Transverse colon (tissue), 4 donors: ENCODE results near the gene LDAF1. TPM values are rescaled to one million over a fixed set of nuclear protein-coding genes. Genes with fewer than 3 reads are reported as not detected.

ENCODE experiments used
- DNase-seq: peaks from one replicate; pipeline ENCODE4 v3.0.0-alpha.2; 2019
- H3K27ac ChIP-seq, 4 donors: fragments of 200-600 bp; sonication (generic); 2 replicates each; pipeline ENCODE4 v1.5.1; 2016 to 2018; ENCODE audit warnings: inconsistent platforms in 4 of 4
- H3K27me3 ChIP-seq: fragments of 200-600 bp; sonication (generic); 2 replicates; pipeline ENCODE4 v1.5.1; 2017; ENCODE audit warnings: inconsistent platforms
- H3K36me3 ChIP-seq, 4 donors: fragments of 200-600 bp; sonication (generic); 2 replicates each; pipeline ENCODE4 v1.5.1; 2017 to 2019; ENCODE audit warnings: inconsistent platforms in 4 of 4
- H3K4me1 ChIP-seq, 4 donors: fragments of 200-600 bp; sonication (generic); 2 replicates each; pipeline ENCODE4 v1.5.1; 2017 to 2020; ENCODE audit warnings: inconsistent platforms in 4 of 4
- H3K4me3 ChIP-seq, 4 donors: fragments of 200-600 bp; sonication (generic); 1 replicate in 1 of 4; 2 replicates in 3 of 4; pipeline versions ENCODE4 v1.5.1 to v1.6.1; 2017 to 2019; ENCODE audit warnings: inconsistent platforms in 4 of 4
- H3K9me3 ChIP-seq, 2 donors: fragments of 200-600 bp; sonication (generic); 2 replicates each; pipeline ENCODE4 v1.5.1; 2017 to 2019; ENCODE audit warnings: inconsistent platforms in 2 of 2
- EP300 ChIP-seq: sonication (generic); formaldehyde crosslinking; IDR thresholded peaks from one replicate; pipeline ENCODE4 v1.6.1; 2017; ENCODE audit warnings: antibody characterized with exemption, low read depth
- POLR2A ChIP-seq: fragments of 450-650 bp; IDR thresholded peaks from one replicate; pipeline ENCODE4 v1.6.1; 2016; ENCODE audit warnings: antibody characterized with exemption, mild to moderate bottlenecking, moderate library complexity
- POLR2AphosphoS5 ChIP-seq, 3 donors: sonication (generic); formaldehyde crosslinking; IDR thresholded peaks; one replicate each; pipeline ENCODE4 v1.6.1; 2016; ENCODE audit warnings: antibody characterized with exemption in 3 of 3
- WGBS, 2 donors: methylation state at CpG; one replicate each; pipeline ENCODE4 v1.1.5; 2018; ENCODE audit warnings: low coverage in 1 of 2; 5-methylcytosine and 5-hydroxymethylcytosine counted together
- in situ Hi-C, 4 donors: fragments of 200-750 bp; cut with MboI; loops; one replicate each; pipeline versions ENCODE4 v1.15.0 to v1.15.1; 2017; ENCODE audit warnings: low sequenced_read_pairs in 3 of 4, low pct_ligation_motif_present in 1 of 4, low pct_unique_long_range_greater_than_20kb in 1 of 4
- intact Hi-C: fragments of 100-400 bp; cut with DNase I; formaldehyde crosslinking; loops from one replicate; pipeline ENCODE4 v1.15.1; 2023; ENCODE audit warnings: low total_unique reads
- total RNA-seq, 4 donors: library from RNA; depleted of rRNA; stranded (reverse); fragments of >200 nt; gene quantifications; one replicate each; pipeline ENCODE4 v1.1.0, GENCODE V29; 2016
- TF ChIP-seq, protein P1 (sequence below), 5 experiments: fragments of 200-600 bp in 3 of 5; fragments of 450-650 bp in 2 of 5; sonication (generic) in 3 of 5; IDR thresholded peaks; 1 replicate in 2 of 5; 2 replicates in 3 of 5; pipeline ENCODE4 v1.5.1; 2016 to 2017; ENCODE audit warnings: antibody characterized with exemption in 5 of 5, inconsistent platforms in 3 of 5, mild to moderate bottlenecking in 2 of 5, moderate library complexity in 1 of 5

The LDAF1 gene
- total RNA-seq, 4 donors from 2014 or later, result 23.6 to 71.0 (median 59.3) TPM

- DNase-seq, result no peak
- Histone ChIP-seq H3K9me3 (no peaks in the 10 kb centered on the region), H3K4me1 (peaks cover 3 to 12% (median 8%) of the 10 kb centered on the region in 4 donors), H3K27me3 (no peaks in the 10 kb centered on the region), H3K4me3 (no peak overlapping the region), H3K27ac (no peak overlapping the region), H3K36me3 (no peaks in the 10 kb centered on the region)
- no peak for TF ChIP-seq EP300
- no peak for TF ChIP-seq POLR2AphosphoS5 (IDR thresholded peaks at IDR 0.05)
- TF ChIP-seq, protein P1, sequence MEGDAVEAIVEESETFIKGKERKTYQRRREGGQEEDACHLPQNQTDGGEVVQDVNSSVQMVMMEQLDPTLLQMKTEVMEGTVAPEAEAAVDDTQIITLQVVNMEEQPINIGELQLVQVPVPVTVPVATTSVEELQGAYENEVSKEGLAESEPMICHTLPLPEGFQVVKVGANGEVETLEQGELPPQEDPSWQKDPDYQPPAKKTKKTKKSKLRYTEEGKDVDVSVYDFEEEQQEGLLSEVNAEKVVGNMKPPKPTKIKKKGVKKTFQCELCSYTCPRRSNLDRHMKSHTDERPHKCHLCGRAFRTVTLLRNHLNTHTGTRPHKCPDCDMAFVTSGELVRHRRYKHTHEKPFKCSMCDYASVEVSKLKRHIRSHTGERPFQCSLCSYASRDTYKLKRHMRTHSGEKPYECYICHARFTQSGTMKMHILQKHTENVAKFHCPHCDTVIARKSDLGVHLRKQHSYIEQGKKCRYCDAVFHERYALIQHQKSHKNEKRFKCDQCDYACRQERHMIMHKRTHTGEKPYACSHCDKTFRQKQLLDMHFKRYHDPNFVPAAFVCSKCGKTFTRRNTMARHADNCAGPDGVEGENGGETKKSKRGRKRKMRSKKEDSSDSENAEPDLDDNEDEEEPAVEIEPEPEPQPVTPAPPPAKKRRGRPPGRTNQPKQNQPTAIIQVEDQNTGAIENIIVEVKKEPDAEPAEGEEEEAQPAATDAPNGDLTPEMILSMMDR (IDR thresholded peaks at IDR 0.05), result no peak
- no peak for TF ChIP-seq POLR2A
- 52 to 80% methylated on average over 4 to 5 of the region's 5 CpGs for WGBS, 2 donors
- in situ Hi-C loops (loop anchor here (10.0 to 25.0 kb wide), 5 partner anchors 75 to 1123 kb away; partner anchors contain the start of gene CRYM (in 3 of the 4)), intact Hi-C loops (no loop called here)
Measured at GRCh38 chr16:21189311-21189710, 30.8 kb downstream of the LDAF1 start.

GRCh38 chr16:21190013-21190412 lies 31.5 kb downstream of the LDAF1 start:
- no peaks in the 10 kb centered on the region for H3K36me3 ChIP-seq
- no peaks in the 10 kb centered on the region for H3K27me3 ChIP-seq
- H3K4me1 ChIP-seq, result peaks cover 3 to 12% (median 8%) of the 10 kb centered on the region in 4 donors
- TF ChIP-seq, protein P1 (IDR thresholded peaks at IDR 0.05), result no peak
- TF ChIP-seq POLR2AphosphoS5 (IDR thresholded peaks at IDR 0.05), result no peak
- no peak for TF ChIP-seq POLR2A
- no peak for TF ChIP-seq EP300
- WGBS, 2 donors, result 93% methylated on average over 4 of the region's 4 CpGs
- H3K4me3 ChIP-seq, result no peak overlapping the region
- intact Hi-C loops (loop anchor here (5.0 to 10.0 kb wide), 2 partner anchors 372 to 1505 kb away; no protein-coding TSS in a partner anchor), in situ Hi-C loops (loop anchor here in 2 of 4 donors (25.0 kb wide), 2 partner anchors 97 to 1122 kb away; partner anchors contain the start of gene CRYM (in 1 of the 2))
- no peak for DNase-seq
- no peaks in the 10 kb centered on the region for H3K9me3 ChIP-seq
- no peak overlapping the region for H3K27ac ChIP-seq

- DNase-seq, result no peak
- intact Hi-C loops, result loop anchor here (5.0 to 10.0 kb wide), 2 partner anchors 372 to 1504 kb away; no protein-coding TSS in a partner anchor
- TF ChIP-seq POLR2AphosphoS5 (IDR thresholded peaks at IDR 0.05) (no peak), POLR2A (no peak), EP300 (no peak)
- TF ChIP-seq, protein P1 (IDR thresholded peaks at IDR 0.05), result no peak
- Histone ChIP-seq H3K27ac (no peak overlapping the region), H3K9me3 (no peaks in the 10 kb centered on the region), H3K36me3 (no peaks in the 10 kb centered on the region), H3K27me3 (no peaks in the 10 kb centered on the region), H3K4me1 (peaks cover 3 to 12% (median 8%) of the 10 kb centered on the region in 4 donors), H3K4me3 (no peak overlapping the region)
- in situ Hi-C loops, result loop anchor here in 2 of 4 donors (25.0 kb wide), 2 partner anchors 97 to 1122 kb away; partner anchors contain the start of gene CRYM (in 1 of the 2)
Measured at GRCh38 chr16:21190599-21190998, 32.1 kb downstream of the LDAF1 start.

GRCh38 chr16:21192991-21193390 lies 34.5 kb downstream of the LDAF1 start:
- no peaks in the 10 kb centered on the region for H3K27me3 ChIP-seq
- H3K4me1 ChIP-seq, result peaks cover 3 to 12% (median 6%) of the 10 kb centered on the region in 4 donors
- WGBS, 2 donors, result 57% methylated on average over 1 of the region's 1 CpG; no CpG with 5 or more reads in 1 of the 2 donors
- no peaks in the 10 kb centered on the region for H3K9me3 ChIP-seq
- H3K36me3 ChIP-seq, result no peaks in the 10 kb centered on the region
- no peak for DNase-seq
- TF ChIP-seq POLR2AphosphoS5 (IDR thresholded peaks at IDR 0.05), result no peak
- no peak for TF ChIP-seq EP300
- TF ChIP-seq POLR2A, result no peak
- TF ChIP-seq, protein P1 (IDR thresholded peaks at IDR 0.05), result no peak
- no peak overlapping the region for H3K4me3 ChIP-seq
- in situ Hi-C loops (loop anchor here in 2 of 4 donors (25.0 kb wide), 2 partner anchors 94 to 1119 kb away; partner anchors contain the start of gene CRYM (in 1 of the 2)), intact Hi-C loops (loop anchor here (5.0 to 10.0 kb wide), 2 partner anchors 369 to 1502 kb away; no protein-coding TSS in a partner anchor)
- H3K27ac ChIP-seq, result no peak overlapping the region
